Epithelial cell of esophagus (primary cell): ENCODE data around the gene NXF3.
"Not testable (repeated sequence)": the region's sequence is repeated elsewhere in the genome, so short reads cannot be mapped to it uniquely, and the experiment has no call there.

ENCODE experiments used
- DNase-seq: peaks from one replicate; pipeline ENCODE4 v3.0.0; 2010; ENCODE audit warnings: low read depth
- H3K4me3 ChIP-seq: 2 replicates; pipeline ENCODE4 v1.5.1; 2011; ENCODE audit warnings: mild to moderate bottlenecking, low read length, control low read depth
- CTCF ChIP-seq: IDR thresholded peaks from 2 replicates; pipeline ENCODE4 v1.5.1; 2011; ENCODE audit warnings: low read depth, mild to moderate bottlenecking, low read length, control low read depth, inconsistent platforms; ENCODE audit not compliant: insufficient read depth; ENCODE audit errors: missing control alignments

Gene NXF3

GRCh38 chrX:103092942-103093341, at the start of gene NXF3:
NXF3 (minus strand) TSS chrX:103093143; CDS start chrX:103093023, 120 bp downstream.
- DNase-seq: no peak
- no peak for TF ChIP-seq CTCF
- no peak within 1 kb of the TSS for H3K4me3 ChIP-seq

- not testable (repeated sequence) for H3K4me3 ChIP-seq, DNase-seq
Observed at GRCh38 chrX:103136528-103136927, 43.6 kb upstream of the NXF3 start.

- no peak for DNase-seq
- H3K4me3 ChIP-seq: no peak overlapping the region
- no peak for TF ChIP-seq CTCF
Observed at GRCh38 chrX:103124284-103124683, 31.3 kb upstream of the NXF3 start.

- no peak overlapping the region for H3K4me3 ChIP-seq
- DNase-seq: no peak
- TF ChIP-seq CTCF: no peak
Observed at GRCh38 chrX:103120748-103121147, 27.8 kb upstream of the NXF3 start.

- DNase-seq, H3K4me3 ChIP-seq: not testable (repeated sequence)
Observed at GRCh38 chrX:103116970-103117369, 24.0 kb upstream of the NXF3 start.

- H3K4me3 ChIP-seq, DNase-seq: not testable (repeated sequence)
Observed at GRCh38 chrX:103109497-103109896, 16.6 kb upstream of the NXF3 start.

- no peak overlapping the region for H3K4me3 ChIP-seq
- TF ChIP-seq CTCF: no peak
- no peak for DNase-seq
Observed at GRCh38 chrX:103107836-103108235, 14.9 kb upstream of the NXF3 start.

GRCh38 chrX:103107227-103107737, 14.3 kb upstream of the NXF3 start:
- H3K4me3 ChIP-seq, DNase-seq: not testable (repeated sequence)

GRCh38 chrX:103104370-103104769, 11.4 kb upstream of the NXF3 start:
- not testable (repeated sequence) for DNase-seq, H3K4me3 ChIP-seq

- DNase-seq, H3K4me3 ChIP-seq: not testable (repeated sequence)
Observed at GRCh38 chrX:103103866-103104265, 10.9 kb upstream of the NXF3 start.
